Cardiac septum (tissue), 1 donor: Measurements from ENCODE around the gene ROCK2. TPM values are rescaled to one million over a fixed set of nuclear protein-coding genes. Genes with fewer than 3 reads are reported as not detected.

Experiments
- DNase-seq: peaks from one replicate; pipeline ENCODE4 v3.0.0-alpha.2; 2020; ENCODE audit warnings: low spot score
- intact Hi-C: fragments of 100-400 bp; cut with DNase I; formaldehyde crosslinking; loops from one replicate; pipeline ENCODE4 v1.14.0; 2022
- total RNA-seq: library from RNA; stranded (reverse); fragmentation: NEBNext Ultra II Directional; extraction: Animal tissue kit (Norgen Biotek cat#: 25700); gene quantifications from one replicate; pipeline ENCODE4 v1.2.1, GENCODE V29; 2021
- donor health status: DM: no; HTN: no; CAD: no.

The ROCK2 gene
- total RNA-seq, 1 donor from 2014 or later, result 48.6 TPM

DNA sequence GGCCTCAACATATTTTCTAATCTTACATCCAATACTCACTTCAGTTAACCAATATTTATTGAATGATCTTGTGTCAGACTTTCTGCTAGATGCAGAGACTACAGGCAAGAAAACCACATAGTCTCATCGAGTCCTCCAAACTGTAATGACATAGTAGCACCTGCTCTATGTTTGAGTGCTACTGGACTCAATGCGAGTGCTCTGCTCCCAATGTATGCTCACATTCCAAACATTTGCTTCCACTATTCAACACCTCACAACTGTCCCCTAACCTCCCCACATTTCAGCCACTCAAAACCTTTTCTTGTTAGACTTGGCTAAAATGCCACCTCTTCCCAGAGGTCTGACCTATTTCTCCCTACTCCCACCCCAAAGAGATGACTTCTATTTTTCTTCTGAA lies 124.0 kb downstream of the ROCK2 start:
- no peak for DNase-seq
- intact Hi-C loops, result no loop called here

DNA sequence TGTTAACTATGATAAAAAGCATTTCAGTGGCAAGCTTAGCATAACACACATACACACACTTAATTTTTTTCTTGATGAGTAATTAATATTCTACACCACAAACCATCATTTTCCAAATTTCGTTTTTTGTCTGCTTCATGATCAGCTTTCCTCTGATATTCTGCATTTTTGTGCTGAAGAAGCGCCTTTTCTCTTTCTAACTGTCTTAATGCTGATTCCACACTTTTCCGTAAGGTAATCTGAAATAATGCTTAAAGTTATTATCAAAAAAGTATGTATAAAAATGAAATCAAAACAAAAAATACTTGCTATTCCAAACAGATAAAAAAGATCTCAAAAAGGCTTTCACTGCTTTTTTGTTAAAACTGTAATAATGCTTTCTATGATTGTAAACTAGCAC lies 129.0 kb downstream of the ROCK2 start:
- intact Hi-C loops, result no loop called here

DNA sequence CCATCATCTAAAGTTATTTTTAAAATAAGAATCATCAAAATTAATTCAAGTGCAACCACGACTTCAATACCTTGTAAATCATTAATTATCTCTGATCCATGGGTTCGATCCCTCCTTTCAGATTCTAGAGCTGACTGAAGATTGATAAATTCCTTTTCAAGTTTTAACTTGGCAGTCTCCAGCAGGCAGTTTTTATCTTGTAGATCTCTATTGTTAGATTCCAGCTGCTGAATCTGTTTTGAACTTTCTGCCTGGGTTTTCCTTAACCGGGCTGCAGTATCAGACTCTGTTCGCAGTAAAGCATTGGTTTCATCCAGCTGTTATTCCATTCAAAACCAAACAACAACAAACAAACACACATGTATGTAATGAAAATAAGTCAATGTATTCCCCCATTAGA lies 129.7 kb downstream of the ROCK2 start:
- no peak for DNase-seq
- intact Hi-C loops, result no loop called here

More for the DNA sequence above, 129.0 kb downstream of the ROCK2 start:
- no peak for DNase-seq

DNA sequence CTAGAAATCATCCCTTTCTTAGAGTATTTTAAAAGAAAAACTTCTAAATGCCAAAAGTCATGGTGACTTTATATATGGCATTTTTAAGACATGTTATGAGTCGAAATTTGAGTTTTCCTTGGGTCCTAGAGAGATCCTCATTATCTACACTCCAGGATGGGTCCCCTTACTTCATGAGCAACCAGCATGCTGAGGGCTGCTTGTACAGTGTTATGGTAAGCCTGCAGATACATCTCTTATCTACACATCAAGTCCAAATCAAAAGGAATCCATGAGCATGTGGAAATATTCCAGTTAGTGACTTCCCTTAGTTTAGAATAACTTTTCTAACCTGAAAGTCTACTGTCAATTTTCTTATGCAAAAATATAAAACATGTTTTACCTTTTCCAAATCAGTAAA lies 130.5 kb downstream of the ROCK2 start:
- no peak for DNase-seq
- intact Hi-C loops, result no loop called here

DNA sequence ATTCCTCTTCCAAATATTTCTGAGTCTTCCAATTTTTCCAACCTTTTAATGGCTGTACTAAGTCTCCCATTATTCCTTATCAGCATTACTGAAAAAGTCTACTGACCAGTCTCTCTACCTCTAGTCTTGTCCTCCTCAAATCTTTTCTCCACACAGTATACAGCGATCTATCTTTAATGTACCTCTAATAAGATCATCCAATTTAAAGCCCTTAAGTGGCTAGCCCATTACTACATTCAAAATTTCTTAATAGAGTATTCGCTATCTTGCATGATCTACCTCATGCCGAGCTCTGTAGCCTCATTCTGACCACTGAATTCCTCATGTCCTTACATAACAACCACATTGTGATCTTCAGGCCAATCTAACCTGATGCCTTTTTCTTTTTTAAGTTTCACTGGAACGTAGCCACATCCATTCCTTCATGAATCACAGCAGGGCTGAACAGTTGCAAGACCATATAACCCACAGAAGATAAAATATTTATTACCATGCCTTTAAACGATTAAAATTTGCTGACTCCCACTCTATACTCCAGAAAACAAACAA lies 131.3 kb downstream of the ROCK2 start:
- intact Hi-C loops, result no loop called here
- DNase-seq, result no peak

DNA sequence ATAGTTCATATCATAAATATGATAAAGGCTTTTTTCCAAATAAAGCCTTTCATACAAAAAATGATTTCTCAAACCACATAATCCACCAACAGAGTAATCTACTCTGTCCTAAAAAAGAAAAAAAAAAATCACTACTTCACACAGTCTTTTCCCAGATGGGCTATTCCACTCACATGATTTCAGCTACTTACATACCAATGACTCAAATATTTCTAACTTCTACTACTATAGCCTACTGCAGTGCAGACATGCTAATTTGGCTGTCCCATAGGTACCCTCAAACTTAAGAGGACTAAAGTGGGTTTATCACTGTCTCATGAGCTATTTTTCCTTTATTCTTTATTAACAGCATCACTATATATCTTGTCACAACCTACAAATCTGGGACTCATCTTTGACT lies 131.8 kb downstream of the ROCK2 start:
- intact Hi-C loops, result no loop called here
- no peak for DNase-seq

DNA sequence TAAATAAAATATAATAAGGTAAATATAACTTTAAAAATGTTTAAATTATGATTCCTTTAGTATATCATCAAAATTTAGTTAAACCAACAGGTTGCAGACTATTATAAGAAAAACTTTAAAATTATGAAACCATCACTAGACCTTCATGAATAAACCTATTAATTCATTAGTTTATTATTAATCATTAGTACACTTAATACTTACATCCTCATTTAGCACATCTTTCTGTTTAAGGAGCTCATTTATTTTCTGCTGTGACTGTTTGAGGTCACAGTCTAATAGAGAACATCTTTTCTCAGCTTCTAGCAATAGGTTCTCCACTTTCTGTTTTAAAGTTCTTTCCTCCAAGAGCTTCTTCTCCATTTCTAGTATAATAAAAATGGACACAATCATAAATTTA lies 136.4 kb downstream of the ROCK2 start:
- no peak for DNase-seq
- intact Hi-C loops, result loop anchor here (5.0 kb wide), 1 partner anchor 76 kb away; a partner anchor contains a TSS

DNA sequence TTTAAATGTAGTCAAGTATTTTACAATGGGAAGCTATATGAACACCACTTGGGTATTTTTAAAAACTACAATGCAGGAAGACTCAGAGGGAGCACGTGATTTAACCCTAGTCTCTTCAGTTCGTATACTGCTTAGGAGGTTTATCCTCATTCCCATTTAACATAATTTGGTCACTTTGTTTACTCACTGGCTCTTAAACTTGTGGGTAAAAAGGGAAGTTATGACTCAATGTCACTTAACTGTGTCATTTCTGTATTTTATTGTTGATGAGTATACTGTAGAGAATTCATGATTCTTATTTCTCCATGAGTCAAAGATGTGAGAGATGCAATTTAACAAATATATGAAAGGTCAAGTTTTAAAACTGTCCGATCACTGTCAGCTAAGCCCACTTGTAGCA lies 141.0 kb downstream of the ROCK2 start:
- intact Hi-C loops, result no loop called here
- DNase-seq, result no peak

DNA sequence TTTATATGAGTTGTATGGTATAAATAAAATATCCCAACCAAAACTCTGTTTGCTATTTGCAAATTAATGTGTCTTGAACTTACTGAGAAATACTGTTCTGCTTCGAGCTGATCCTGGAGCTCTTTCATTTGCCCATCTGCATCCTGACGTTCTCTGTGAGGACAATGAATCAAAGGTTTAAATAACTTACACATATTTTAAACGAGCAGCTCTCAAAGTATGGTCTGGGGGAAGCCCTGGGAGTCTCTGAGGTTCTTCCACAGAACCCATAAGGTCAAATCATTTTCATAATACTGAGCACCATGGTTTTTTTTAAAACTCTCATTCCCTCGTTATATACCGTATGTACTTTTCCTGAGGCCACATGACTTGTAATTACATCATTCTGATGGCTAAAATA lies 142.5 kb downstream of the ROCK2 start:
- intact Hi-C loops, result no loop called here
- no peak for DNase-seq

DNA sequence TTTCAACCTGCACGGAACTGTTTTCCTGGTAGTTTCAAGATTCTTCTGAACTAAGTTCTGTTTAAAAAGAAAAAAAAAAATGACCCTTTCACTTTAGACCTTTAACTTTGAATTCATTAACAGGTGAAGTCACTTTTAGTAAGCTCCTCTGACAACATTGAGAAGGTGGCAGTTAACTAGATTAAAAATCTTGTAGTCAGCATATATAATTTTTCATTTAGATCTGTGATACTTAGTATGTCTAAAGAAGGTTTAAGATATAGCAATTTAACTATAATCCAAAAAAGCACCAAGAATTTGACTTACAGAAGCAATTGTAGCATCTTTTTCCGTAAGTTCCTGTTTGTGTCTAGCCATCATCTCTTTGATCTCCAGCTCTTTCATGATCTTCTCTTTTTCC lies 143.8 kb downstream of the ROCK2 start:
- DNase-seq, result no peak
- intact Hi-C loops, result no loop called here

DNA sequence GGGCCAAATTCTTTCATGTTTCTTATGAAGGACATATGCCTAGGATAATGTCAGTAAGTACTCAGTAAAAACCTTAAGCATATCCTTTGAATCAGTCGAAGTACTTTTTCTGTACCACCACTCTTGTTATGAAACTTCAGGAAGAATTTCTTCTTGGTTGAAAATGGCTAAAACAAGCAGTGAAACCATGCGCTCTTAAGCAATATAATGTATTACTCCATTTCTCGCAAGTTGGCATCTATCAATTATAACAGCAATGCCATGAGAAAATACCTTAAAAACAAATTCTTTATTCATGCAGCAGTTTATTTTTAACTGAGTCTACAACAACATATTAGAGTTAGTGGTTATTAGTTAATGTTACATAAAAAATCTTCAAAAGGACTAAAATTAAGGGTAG lies 148.2 kb downstream of the ROCK2 start:
- intact Hi-C loops, result no loop called here
- DNase-seq, result no peak

DNA sequence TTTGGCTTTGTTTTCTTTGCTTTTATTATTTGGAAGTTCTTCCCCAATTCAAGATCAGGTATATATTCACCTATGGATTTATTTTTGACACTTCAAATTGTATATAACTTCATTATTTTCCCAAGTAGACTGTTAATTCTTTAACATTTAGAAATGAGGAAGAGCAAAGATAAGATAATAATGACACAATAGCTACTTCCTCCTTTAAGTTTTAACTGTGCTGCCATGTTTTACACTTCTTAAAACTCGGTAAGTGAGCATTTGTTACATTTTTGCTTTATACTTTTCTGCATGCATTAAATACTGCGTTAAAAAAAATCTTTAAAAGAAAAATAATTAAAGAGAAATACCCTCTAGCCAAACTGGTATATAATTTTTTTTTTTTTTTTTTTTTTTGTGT lies 156.7 kb downstream of the ROCK2 start:
- DNase-seq, result no peak
- intact Hi-C loops, result no loop called here

DNA sequence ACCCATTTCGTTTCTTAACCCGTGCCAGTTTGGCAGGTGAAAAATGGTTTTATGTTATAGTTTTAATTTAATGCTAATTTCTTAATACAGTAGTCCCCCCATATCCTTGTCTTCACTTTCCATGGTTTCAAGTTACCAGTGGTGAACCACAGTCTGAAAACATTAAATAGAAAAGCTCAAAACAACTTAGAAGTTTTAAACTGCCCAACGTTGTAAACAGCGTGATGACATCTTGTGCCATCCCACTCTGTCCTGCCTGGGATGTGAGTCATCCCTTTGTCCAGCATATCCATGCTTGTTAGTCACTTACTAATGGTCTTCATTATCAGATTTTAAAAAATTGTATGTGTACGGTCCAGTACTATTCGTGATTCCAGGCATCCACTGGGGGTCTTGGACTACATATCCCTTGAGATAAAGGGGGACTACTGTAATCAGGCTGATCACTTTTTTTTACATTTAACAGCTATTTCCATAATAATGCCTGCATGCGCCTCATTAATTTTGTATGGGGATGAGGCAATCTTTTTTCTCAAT lies 157.3 kb downstream of the ROCK2 start:
- intact Hi-C loops, result no loop called here

DNA sequence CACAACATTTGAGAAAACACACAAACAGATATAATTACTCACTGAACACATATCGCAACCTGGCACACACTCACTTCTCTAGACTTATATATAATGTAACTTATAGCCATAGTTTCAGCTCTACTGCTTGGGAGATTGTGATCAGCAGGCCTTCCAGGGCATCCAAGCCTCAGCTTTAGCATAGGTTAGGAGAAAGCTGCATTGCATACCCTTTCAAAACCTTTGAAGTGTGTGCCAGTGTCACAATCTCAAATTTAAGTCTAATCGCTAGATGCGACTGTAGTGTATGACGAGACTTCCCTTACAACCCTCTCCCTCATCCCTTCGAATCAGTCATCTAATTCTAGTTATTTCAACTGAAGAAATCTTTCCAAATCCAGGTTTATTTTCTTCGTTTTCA lies 158.3 kb downstream of the ROCK2 start:
- DNase-seq, result no peak
- intact Hi-C loops, result no loop called here

More for the DNA sequence above, 157.3 kb downstream of the ROCK2 start:
- DNase-seq, result no peak

DNA sequence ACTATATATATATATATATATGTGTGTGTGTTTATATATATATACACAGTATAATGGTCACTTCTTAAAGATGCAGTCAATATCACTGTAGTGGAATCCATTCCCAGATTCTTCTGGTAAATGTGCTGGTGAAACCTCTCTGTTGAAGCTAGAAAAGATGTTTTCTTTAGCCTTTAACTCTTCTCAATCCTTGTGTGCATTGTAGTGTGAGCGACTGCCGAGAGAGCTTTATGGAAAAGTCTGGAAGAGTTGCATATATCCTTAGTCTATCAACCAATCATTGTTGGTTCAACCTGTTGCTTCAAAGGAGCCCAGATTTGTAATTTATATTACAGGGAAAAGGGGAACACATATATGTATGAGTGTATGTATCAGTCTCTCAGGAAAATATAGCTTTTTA lies 161.5 kb downstream of the ROCK2 start:
- no peak for DNase-seq
- intact Hi-C loops, result no loop called here

DNA sequence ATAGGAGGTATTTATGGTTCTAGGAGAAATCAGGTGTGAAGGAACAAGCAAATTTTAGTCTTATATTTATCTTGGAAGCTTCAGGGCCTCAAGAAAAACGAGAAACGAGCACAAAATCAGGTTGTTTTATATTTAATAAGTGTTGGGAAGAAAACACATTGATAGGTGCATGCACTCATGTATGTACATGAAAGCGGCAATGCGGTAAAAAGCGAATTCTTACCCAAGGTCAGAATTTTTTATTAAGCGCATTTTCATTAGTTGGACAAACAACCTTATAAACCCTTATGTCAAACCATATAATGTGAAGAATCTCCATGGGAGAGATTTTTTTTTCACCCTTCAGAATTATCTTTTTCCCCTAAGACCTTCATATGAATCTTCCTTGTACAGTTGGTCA lies 163.8 kb downstream of the ROCK2 start:
- DNase-seq, result no peak
- intact Hi-C loops, result no loop called here

DNA sequence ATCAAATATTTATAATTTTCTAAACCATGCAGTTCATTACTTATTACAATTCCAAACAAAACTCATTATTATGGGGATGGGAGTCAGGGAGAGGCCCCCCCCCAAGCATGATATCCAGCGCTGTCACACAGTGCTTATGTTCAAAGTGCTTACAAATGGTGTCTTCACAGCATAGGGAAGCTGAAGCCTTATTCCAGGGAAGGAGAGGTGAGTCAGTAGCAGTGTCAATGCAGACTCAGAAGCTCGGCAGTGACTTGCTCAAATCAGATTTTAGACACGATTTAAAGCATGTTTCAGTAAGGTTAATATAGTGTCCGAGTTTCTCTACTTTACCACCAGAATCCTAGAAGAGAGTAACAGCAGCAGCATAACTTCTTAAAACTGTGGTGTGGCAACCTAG lies 164.5 kb downstream of the ROCK2 start:
- DNase-seq, result no peak
- intact Hi-C loops, result no loop called here

DNA sequence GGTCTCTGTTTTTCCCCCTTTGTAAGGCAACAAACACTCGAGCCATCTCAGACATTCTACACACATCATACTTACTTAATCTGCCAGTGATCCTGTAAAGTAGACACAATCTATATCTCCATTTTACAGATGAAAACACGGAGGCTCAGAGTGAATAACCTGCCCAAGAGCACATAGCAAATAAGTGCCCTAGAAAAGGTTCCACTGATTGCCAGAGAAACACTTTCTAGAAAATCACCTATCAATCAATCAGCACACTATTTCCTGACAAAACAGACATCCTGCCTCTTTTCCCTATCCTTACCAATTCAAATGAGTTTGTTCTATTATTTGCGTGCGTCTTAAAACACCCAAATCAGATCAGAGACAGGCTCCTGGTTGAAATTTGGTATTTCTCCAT lies 165.2 kb downstream of the ROCK2 start:
- intact Hi-C loops, result no loop called here

DNA sequence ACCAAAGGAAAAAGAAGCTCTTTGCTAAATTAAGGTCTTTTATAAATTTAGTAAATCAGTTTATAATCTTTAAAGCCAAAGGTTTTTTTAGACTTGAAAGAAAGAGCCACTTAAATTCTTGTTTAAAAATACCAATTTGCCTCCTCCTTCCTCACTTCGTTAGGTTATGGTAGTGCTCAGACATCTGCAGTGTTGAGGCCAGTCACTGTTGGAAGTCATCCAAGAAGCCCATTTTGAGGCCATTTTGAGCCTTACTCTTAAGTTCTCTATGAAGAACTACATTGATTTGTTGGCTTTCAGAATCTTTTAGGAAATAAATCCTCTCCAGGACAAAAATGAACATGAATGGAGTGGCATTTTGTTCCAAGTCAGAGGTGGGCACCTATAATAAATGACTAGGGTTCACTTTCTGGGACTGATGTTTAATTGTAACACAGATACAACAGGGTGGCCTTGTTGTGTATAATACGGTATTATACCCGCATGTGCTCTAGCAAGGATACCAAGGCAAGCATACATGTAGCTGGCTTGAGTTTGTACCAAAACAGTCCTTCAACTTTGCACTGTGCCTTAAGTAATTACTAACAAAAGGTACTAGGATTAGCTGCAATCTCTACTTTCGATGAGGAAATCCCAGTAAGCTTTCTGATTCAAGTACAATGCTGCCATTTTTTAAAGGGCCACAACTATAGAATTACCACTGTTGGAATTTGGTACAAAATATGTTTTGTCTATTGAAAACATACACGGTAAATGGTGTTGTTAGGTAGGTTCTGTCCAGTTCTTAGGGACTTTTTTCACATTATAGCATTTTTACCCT lies 166.4 kb downstream of the ROCK2 start:
- DNase-seq, result no peak
- intact Hi-C loops, result no loop called here

More for the DNA sequence above, 165.2 kb downstream of the ROCK2 start:
- no peak for DNase-seq

DNA sequence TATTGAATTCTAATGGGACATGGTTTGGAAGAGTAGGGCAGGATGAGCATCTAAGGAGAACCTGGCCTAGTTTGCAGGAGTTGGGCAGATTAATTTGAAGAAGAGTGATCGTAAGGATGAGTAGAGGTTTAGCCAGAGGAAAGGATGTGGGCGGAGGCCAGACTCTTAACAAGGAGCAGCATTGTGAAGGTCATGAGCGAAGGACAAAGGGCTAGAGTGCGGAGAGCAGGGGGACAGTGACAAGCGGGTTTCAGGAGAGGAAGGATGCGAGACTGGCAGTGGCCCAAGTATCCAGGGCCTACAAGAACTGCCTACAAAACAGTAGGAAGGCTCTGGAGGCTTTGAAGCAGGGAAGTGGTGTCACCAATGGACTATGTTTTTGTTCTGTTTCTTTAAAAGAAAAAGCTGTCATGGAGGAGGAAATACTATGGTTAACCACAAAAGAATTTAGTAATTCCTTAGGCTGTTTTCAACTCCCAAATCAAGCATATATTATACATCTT lies 169.1 kb downstream of the ROCK2 start:
- intact Hi-C loops, result no loop called here
- DNase-seq, result no peak

DNA sequence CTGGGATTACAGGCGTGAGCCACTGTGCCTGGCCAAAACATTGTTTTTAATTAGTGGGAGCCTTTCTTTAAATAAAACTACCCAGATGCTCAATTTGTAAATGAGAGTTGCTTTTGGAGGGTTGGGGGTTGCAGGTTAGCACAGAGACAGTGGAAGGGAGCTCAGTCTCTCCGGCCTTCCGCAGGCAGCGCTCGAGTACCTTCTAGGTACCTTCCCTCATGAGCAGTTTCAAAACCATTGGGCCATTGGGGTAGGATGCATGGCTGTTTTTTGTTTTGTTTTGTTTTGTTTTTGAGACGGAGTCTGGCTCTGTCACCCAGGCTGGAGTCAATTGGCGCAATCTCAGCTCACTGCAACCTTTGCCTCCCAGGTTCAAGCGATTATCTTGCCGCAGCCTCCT lies 170.2 kb downstream of the ROCK2 start:
- intact Hi-C loops, result no loop called here
- DNase-seq, result no peak
